HG03432 (cell line): Measurements from ENCODE around the gene LZTR1.

Experiments used
- ATAC-seq: cut with Tn5 transposase; IDR thresholded peaks from one replicate; pipeline ENCODE4 v1.9.1; 2021; ENCODE audit warnings: mild to moderate bottlenecking, moderate library complexity; ENCODE audit not compliant: unreplicated experiment

Gene LZTR1

GRCh38 chr22:21012446-21013407 lies 30.6 kb downstream of the LZTR1 start:
- no peak for ATAC-seq

DNA sequence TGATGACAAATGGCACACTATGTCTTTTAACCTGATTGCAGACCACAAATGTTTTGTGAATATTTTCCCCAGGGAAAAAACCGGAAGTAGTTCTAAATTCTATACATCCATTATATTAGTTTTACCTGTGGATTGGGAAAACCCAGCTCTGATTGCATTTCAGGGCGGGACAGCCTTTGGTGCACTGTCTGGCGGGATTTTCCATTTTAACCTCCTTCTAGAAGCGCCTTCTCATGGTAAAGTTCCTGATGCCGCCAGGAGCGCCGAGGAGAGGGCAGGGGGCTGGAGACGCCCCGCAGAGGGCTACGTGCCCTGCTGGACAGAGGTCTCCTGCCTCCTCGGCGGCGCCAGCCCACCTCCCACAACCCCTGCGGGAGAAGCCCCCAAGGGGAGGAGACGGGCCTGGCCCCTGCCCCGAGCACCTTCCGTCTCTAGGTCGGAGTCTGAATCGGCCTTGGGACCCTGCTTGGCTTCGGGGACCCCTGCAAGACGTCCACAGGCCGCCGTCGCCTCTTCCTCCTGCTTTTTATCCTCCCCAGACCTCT lies 31.6 kb downstream of the LZTR1 start:
- no peak for ATAC-seq

DNA sequence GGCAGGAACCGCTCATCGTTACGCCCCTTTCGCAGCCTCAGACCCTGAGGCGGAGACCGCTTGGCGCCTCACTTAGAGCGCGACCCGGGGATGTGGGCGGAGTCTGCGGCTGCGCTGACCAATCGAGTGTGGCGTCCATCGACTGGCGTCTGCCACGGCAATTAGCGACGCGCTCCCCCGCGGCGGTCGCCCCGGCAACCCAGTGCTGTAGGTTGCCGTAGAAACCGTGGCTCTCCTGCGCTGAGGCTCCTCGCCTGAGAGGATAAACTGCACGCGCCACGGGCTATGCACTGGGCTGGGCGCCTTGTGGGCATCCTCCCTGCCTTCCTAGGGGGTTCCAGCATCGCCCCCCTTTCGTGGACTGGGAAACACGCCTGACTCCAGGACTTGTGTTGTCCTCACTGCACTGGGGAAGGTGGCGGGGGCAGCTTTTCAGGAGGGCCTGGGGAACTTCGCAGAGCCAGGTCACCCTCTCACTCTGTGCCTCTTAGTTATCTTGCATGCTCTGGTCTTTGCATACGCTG lies 32.2 kb downstream of the LZTR1 start:
- ATAC-seq = peak; percentile 88

- no peak for ATAC-seq
Measured at GRCh38 chr22:21014726-21015465, 32.8 kb downstream of the LZTR1 start, which contains the start of gene P2RX6. Gene P2RX6 (plus strand): TSS chr22:21015165. CDS start chr22:21015175, 10 bp downstream.

DNA sequence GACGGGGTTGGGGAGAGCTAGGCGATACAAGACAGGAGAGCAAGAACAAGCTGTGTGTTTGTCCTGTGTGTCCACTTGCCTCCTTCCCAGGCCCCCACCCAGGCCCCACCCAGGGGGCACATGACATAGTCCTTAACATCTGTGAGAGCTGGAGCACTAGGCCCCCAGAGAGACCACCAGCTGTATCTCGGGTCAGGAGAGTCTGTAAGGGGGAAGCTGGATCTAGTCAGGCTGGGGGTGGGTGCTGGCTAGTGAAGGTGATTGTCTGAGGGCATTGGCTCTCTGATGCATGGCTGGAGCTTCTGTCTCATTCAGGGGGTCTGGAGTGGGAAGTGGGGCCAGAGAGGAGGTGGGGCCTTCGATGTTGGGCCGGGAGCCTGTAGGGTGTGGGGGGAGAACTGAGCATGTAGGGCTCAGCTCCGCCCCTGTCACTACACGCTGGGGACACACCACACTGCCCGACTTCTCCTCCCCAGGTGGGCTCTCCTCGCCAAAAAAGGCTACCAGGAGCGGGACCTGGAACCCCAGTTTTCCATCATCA lies 33.4 kb downstream of the LZTR1 start:
- ATAC-seq = no peak

DNA sequence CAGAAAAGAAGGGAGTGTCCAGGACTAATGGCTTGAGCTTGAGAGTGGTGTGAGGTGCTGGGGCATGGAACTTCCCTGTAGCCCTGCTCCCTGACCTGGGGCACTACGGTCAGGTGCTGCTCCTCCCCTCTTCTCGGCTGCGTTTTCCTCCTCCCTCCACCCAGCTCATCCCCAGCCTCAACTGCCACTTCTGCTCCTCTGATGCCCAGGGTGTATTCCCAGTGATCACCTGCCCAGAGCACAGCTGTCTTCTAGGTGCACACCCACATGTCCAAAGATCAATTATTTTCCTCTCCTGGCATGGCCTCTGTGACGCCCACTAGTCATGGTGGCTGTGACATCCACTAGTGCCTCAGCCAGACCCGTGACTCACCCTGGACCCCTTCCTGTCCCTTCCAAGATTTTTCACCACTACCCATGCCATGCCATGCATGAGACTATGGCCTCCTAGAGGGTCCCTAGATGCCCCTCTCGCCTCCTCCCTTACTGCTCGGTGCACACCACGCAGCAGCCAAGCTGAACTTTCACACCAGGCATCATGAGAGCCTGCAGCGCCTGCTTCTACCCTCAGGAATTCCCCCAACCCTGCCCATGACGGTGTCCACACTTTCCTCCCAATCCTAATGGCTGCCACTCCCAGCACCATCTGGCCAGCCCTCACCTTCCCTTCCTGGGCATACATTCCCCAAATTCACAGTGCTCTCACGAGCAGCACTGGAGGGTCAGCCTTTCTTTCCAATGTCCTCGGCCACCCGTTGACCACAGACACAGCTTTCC lies 34.7 kb downstream of the LZTR1 start:
- no peak for ATAC-seq

GRCh38 chr22:21018314-21018713 lies 36.2 kb downstream of the LZTR1 start:
- ATAC-seq = no peak

GRCh38 chr22:21020802-21021429 lies 38.8 kb downstream of the LZTR1 start:
- no peak for ATAC-seq

DNA sequence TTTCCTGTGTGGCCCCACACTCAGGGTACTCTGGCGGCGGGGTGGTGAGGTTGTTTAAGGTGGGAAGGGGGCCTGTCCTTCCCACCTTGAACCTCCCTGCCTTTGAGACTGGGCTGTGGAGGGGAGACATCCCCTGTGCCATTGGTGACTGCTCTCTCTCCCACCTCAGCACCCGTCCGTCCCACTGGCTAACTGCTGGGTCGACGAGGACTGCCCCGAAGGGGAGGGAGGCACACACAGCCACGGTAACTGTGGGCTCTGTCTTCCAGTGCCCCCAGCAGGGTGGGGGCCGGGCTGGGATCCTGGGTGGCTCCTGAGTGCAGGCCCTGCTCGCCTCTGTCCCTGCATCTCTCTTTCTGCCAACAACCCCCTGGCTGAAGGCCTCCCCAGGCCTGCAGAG lies 40.4 kb downstream of the LZTR1 start:
- no peak for ATAC-seq

- no peak for ATAC-seq
Measured at GRCh38 chr22:21022955-21023614, 41.0 kb downstream of the LZTR1 start.

- no peak for ATAC-seq
Measured at GRCh38 chr22:21025266-21025665, 43.2 kb downstream of the LZTR1 start.

GRCh38 chr22:21025763-21026755 lies 44.0 kb downstream of the LZTR1 start:
- no peak for ATAC-seq

- no peak for ATAC-seq
Measured at GRCh38 chr22:21026783-21027692, 44.9 kb downstream of the LZTR1 start.

GRCh38 chr22:21028277-21029251 lies 46.5 kb downstream of the LZTR1 start:
- ATAC-seq = no peak

DNA sequence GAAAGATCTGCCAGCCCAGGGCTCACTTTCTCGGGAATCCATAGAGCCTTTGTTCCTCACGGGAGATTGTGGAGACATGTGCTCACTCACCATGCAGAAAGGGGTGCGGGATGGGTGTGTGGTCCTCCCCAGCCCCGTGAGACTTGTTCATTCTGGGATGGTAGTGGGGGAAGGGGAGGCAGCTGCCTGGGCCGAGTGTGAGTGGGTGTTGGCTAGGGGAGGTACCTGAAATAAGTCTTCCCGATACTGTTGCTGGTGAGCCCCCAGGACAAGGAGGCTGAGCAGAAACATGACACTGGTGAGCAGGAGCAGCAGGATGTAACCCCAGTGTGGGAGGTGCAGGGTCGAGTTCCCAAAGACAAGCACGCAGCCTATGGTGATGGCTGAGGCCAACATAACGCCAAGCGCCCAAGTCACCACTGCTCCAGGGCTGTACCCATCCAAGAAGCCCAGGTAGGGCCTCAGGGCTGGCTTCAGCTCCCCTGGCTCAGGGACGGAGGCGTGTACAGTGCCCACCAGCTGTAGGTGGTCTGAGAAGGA lies 47.5 kb downstream of the LZTR1 start:
- ATAC-seq = no peak

- ATAC-seq = no peak
Measured at GRCh38 chr22:21030032-21030431, 47.9 kb downstream of the LZTR1 start.
